K562 treated with DMSO at 1 percent for 4 hours (cell line): Measurements from ENCODE around the gene ACADS. TPM values are rescaled to one million over a fixed set of nuclear protein-coding genes. Genes with fewer than 3 reads are reported as not detected.

ENCODE experiments used
- total RNA-seq: library from RNA; unstranded; fragments of 300-600 nt; gene quantifications from 2 replicates; pipeline ENCODE4 v1.2.3, GENCODE V29; 2022; ENCODE audit not compliant: insufficient read depth

The ACADS gene
- 20.7 and 35.2 TPM in 2 replicates for total RNA-seq

GRCh38 chr12:120725659-120726509 is at the start of gene ACADS:
Gene ACADS (plus strand): TSS chr12:120725826. CDS start chr12:120725886, 60 bp downstream.

GRCh38 chr12:120686690-120687577 is 38.7 kb upstream of the ACADS start, which contains the start of gene MLEC:
Gene MLEC (plus strand): TSS chr12:120687149. CDS start chr12:120687297, 148 bp downstream.

GRCh38 chr12:120710031-120710804 is 15.4 kb upstream of the ACADS start, which contains the start of gene UNC119B:
Gene UNC119B (plus strand): TSS chr12:120710458. CDS start chr12:120710475, 17 bp downstream.

Other genes starting within 250 kb of the ACADS start
- gene DYNLL1, start 229.7 kb upstream of the ACADS start, total RNA-seq = 470 and 487 TPM in 2 replicates
- gene COQ5, start 196.7 kb upstream of the ACADS start, total RNA-seq = 23.3 and 30.5 TPM in 2 replicates
- 108 and 132 TPM in 2 replicates for gene RNF10, start 191.5 kb upstream of the ACADS start, total RNA-seq
- 55.5 and 61.5 TPM in 2 replicates for gene POP5, start 144.4 kb upstream of the ACADS start, total RNA-seq
- gene CABP1, start 85.2 kb upstream of the ACADS start, total RNA-seq = not detected in 2 replicates
- gene MLEC, start 38.7 kb upstream of the ACADS start, total RNA-seq = 47.7 and 57.0 TPM in 2 replicates
- gene UNC119B, start 15.4 kb upstream of the ACADS start, total RNA-seq = 20.1 and 27.9 TPM in 2 replicates
- 16.9 and 19.2 TPM in 2 replicates for gene SPPL3, start 178.5 kb downstream of the ACADS start, total RNA-seq